Measurements from ENCODE around the gene GTF2IRD1.
A peak's percentile ranks its signal among the peaks of the same experiment; 100 is the strongest.

Gene GTF2IRD1

GRCh38 chr7:74405899-74406512 is 47.7 kb upstream of the GTF2IRD1 start:
- H4K91ac ChIP-seq (ENCODE audit: low read depth, low read length, poor library complexity) = no peak overlapping the region
- DNase-seq (ENCODE audit: low spot score) = no peak

GRCh38 chr7:74407958-74408357 is 45.7 kb upstream of the GTF2IRD1 start:
- Histone ChIP-seq H3K4me3 (ENCODE audit: low read length in 2 of 2) (no peak overlapping the region), H3K4me2 (ENCODE audit: insufficient read depth, low read length, poor library complexity, severe bottlenecking) (no peak overlapping the region), H2AFZ (ENCODE audit: low read length) (no peak overlapping the region), H2BK12ac (ENCODE audit: low read length) (no peak overlapping the region), H2BK15ac (ENCODE audit: low read length) (no peak overlapping the region), H4K91ac (ENCODE audit: low read depth, low read length, poor library complexity) (no peak overlapping the region), H2AK5ac (ENCODE audit: low read depth, low read length) (no peak overlapping the region), H3K79me1 (ENCODE audit: low read depth, low read length) (no peaks in the 10 kb centered on the region), H3K27me3 (ENCODE audit: control insufficient read depth in 3 of 3, insufficient read depth in 3 of 3, low read depth in 1 of 3, low read length in 3 of 3) (no peaks in the 10 kb centered on the region), H3K23ac (ENCODE audit: low read depth, low read length, poor library complexity) (no peak overlapping the region), H3K9me3 (replicated peaks in 1 of 2; ENCODE audit: control insufficient read depth in 2 of 2, insufficient read depth in 1 of 2, low read depth in 1 of 2, low read length in 2 of 2) (no peaks in the 10 kb centered on the region), H3K36me3 (replicated peaks in 1 of 2; ENCODE audit: control insufficient read depth in 2 of 2, insufficient read depth in 2 of 2, low read length in 2 of 2) (peaks cover 7 to 26% of the 10 kb centered on the region in 2 donors), H3K4ac (ENCODE audit: low read length) (no peak overlapping the region), H4K8ac (ENCODE audit: low read depth, low read length) (no peak overlapping the region), H3K4me1 (ENCODE audit: control insufficient read depth in 2 of 2, insufficient read depth in 1 of 2, low read depth in 1 of 2, low read length in 2 of 2) (no peaks in the 10 kb centered on the region), H3K9ac (ENCODE audit: low read depth, low read length, poor library complexity) (no peak overlapping the region), H3K18ac (ENCODE audit: low read length) (no peak overlapping the region), H2BK120ac (ENCODE audit: low read depth, low read length) (no peak overlapping the region), H3K27ac (replicated peaks; ENCODE audit: low read length) (no peak overlapping the region), H3K14ac (ENCODE audit: low read length) (no peak overlapping the region), H2BK5ac (ENCODE audit: low read length) (no peak overlapping the region)
- DNase-seq (ENCODE audit: low spot score) = no peak
- WGBS, 2 donors (ENCODE audit: extremely low coverage in 2 of 2, insufficient read length in 2 of 2, insufficient replicate concordance in 1 of 2) = no CpG with 5 or more reads among the region's 4 CpGs

More at GRCh38 chr7:74405899-74406512, 47.7 kb upstream of the GTF2IRD1 start:
- Histone ChIP-seq H3K36me3 (replicated peaks in 1 of 2; ENCODE audit: control insufficient read depth in 2 of 2, insufficient read depth in 2 of 2, low read length in 2 of 2) (peaks cover 12 to 40% of the 10 kb centered on the region in 2 donors), H3K4me2 (ENCODE audit: insufficient read depth, low read length, poor library complexity, severe bottlenecking) (no peak overlapping the region), H3K4me3 (ENCODE audit: low read length in 2 of 2) (no peak overlapping the region), H2AK5ac (ENCODE audit: low read depth, low read length) (no peak overlapping the region), H3K9ac (ENCODE audit: low read depth, low read length, poor library complexity) (no peak overlapping the region), H3K14ac (ENCODE audit: low read length) (no peak overlapping the region), H3K18ac (ENCODE audit: low read length) (peak overlapping the region; percentile 76), H2BK5ac (ENCODE audit: low read length) (no peak overlapping the region), H3K9me3 (replicated peaks in 1 of 2; ENCODE audit: control insufficient read depth in 2 of 2, insufficient read depth in 1 of 2, low read depth in 1 of 2, low read length in 2 of 2) (no peaks in the 10 kb centered on the region), H2BK12ac (ENCODE audit: low read length) (no peak overlapping the region), H3K23ac (ENCODE audit: low read depth, low read length, poor library complexity) (peak overlapping the region; percentile 34), H2AFZ (ENCODE audit: low read length) (no peak overlapping the region), H2BK15ac (ENCODE audit: low read length) (no peak overlapping the region), H4K8ac (ENCODE audit: low read depth, low read length) (no peak overlapping the region), H3K4ac (ENCODE audit: low read length) (no peak overlapping the region), H3K27me3 (ENCODE audit: control insufficient read depth in 3 of 3, insufficient read depth in 3 of 3, low read depth in 1 of 3, low read length in 3 of 3) (no peaks in the 10 kb centered on the region), H2BK120ac (ENCODE audit: low read depth, low read length) (no peak overlapping the region), H3K79me1 (ENCODE audit: low read depth, low read length) (no peaks in the 10 kb centered on the region), H3K4me1 (ENCODE audit: control insufficient read depth in 2 of 2, insufficient read depth in 1 of 2, low read depth in 1 of 2, low read length in 2 of 2) (no peaks in the 10 kb centered on the region), H3K27ac (replicated peaks; ENCODE audit: low read length) (no peak overlapping the region)
- no CpG with 5 or more reads among the region's 20 CpGs for WGBS, 2 donors (ENCODE audit: extremely low coverage in 2 of 2, insufficient read length in 2 of 2, insufficient replicate concordance in 1 of 2)

- Histone ChIP-seq H4K8ac (ENCODE audit: low read depth, low read length) (no peak overlapping the region), H2BK5ac (ENCODE audit: low read length) (no peak overlapping the region), H3K9ac (ENCODE audit: low read depth, low read length, poor library complexity) (no peak overlapping the region), H2AFZ (ENCODE audit: low read length) (no peak overlapping the region), H2AK5ac (ENCODE audit: low read depth, low read length) (no peak overlapping the region), H3K4me1 (ENCODE audit: control insufficient read depth in 2 of 2, insufficient read depth in 1 of 2, low read depth in 1 of 2, low read length in 2 of 2) (no peaks in the 10 kb centered on the region), H3K36me3 (replicated peaks in 1 of 2; ENCODE audit: control insufficient read depth in 2 of 2, insufficient read depth in 2 of 2, low read length in 2 of 2) (peaks cover 2 to 14% of the 10 kb centered on the region in 2 donors), H3K27me3 (ENCODE audit: control insufficient read depth in 3 of 3, insufficient read depth in 3 of 3, low read depth in 1 of 3, low read length in 3 of 3) (no peaks in the 10 kb centered on the region), H3K27ac (replicated peaks; ENCODE audit: low read length) (no peak overlapping the region), H3K79me1 (ENCODE audit: low read depth, low read length) (no peaks in the 10 kb centered on the region), H2BK12ac (ENCODE audit: low read length) (no peak overlapping the region), H3K4me3 (ENCODE audit: low read length in 2 of 2) (no peak overlapping the region), H2BK120ac (ENCODE audit: low read depth, low read length) (no peak overlapping the region), H3K4ac (ENCODE audit: low read length) (no peak overlapping the region), H3K9me3 (replicated peaks in 1 of 2; ENCODE audit: control insufficient read depth in 2 of 2, insufficient read depth in 1 of 2, low read depth in 1 of 2, low read length in 2 of 2) (no peaks in the 10 kb centered on the region), H3K14ac (ENCODE audit: low read length) (no peak overlapping the region), H3K23ac (ENCODE audit: low read depth, low read length, poor library complexity) (no peak overlapping the region), H3K18ac (ENCODE audit: low read length) (no peak overlapping the region), H3K4me2 (ENCODE audit: insufficient read depth, low read length, poor library complexity, severe bottlenecking) (no peak overlapping the region), H2BK15ac (ENCODE audit: low read length) (no peak overlapping the region), H4K91ac (ENCODE audit: low read depth, low read length, poor library complexity) (no peak overlapping the region)
- WGBS, 2 donors (ENCODE audit: extremely low coverage in 2 of 2, insufficient read length in 2 of 2, insufficient replicate concordance in 1 of 2) = no CpG with 5 or more reads among the region's 7 CpGs
- no peak for DNase-seq (ENCODE audit: low spot score)
Measured at GRCh38 chr7:74409571-74409970, 44.1 kb upstream of the GTF2IRD1 start.

GRCh38 chr7:74410772-74411171 is 42.9 kb upstream of the GTF2IRD1 start:
- H3K27ac ChIP-seq (replicated peaks; ENCODE audit: low read length) = no peak overlapping the region
- no peak overlapping the region for H3K14ac ChIP-seq (ENCODE audit: low read length)
- no peak overlapping the region for H3K4me3 ChIP-seq (ENCODE audit: low read length in 2 of 2)
- no peak overlapping the region for H2AK5ac ChIP-seq (ENCODE audit: low read depth, low read length)
- H3K23ac ChIP-seq (ENCODE audit: low read depth, low read length, poor library complexity) = no peak overlapping the region
- no peak overlapping the region for H3K18ac ChIP-seq (ENCODE audit: low read length)
- H2BK120ac ChIP-seq (ENCODE audit: low read depth, low read length) = no peak overlapping the region
- no peak overlapping the region for H2BK12ac ChIP-seq (ENCODE audit: low read length)
- no peaks in the 10 kb centered on the region for H3K4me1 ChIP-seq (ENCODE audit: control insufficient read depth in 2 of 2, insufficient read depth in 1 of 2, low read depth in 1 of 2, low read length in 2 of 2)
- DNase-seq (ENCODE audit: low spot score) = no peak
- H2AFZ ChIP-seq (ENCODE audit: low read length) = no peak overlapping the region
- WGBS, 2 donors (ENCODE audit: extremely low coverage in 2 of 2, insufficient read length in 2 of 2, insufficient replicate concordance in 1 of 2) = no CpG with 5 or more reads among the region's 2 CpGs
- H3K36me3 ChIP-seq (replicated peaks in 1 of 2; ENCODE audit: control insufficient read depth in 2 of 2, insufficient read depth in 2 of 2, low read length in 2 of 2) = peaks cover 0 to 4% of the 10 kb centered on the region in 2 donors
- H4K91ac ChIP-seq (ENCODE audit: low read depth, low read length, poor library complexity) = no peak overlapping the region
- no peak overlapping the region for H3K9ac ChIP-seq (ENCODE audit: low read depth, low read length, poor library complexity)
- no peaks in the 10 kb centered on the region for H3K9me3 ChIP-seq (replicated peaks in 1 of 2; ENCODE audit: control insufficient read depth in 2 of 2, insufficient read depth in 1 of 2, low read depth in 1 of 2, low read length in 2 of 2)
- H2BK15ac ChIP-seq (ENCODE audit: low read length) = no peak overlapping the region
- no peaks in the 10 kb centered on the region for H3K79me1 ChIP-seq (ENCODE audit: low read depth, low read length)
- H3K4ac ChIP-seq (ENCODE audit: low read length) = no peak overlapping the region
- H3K27me3 ChIP-seq (ENCODE audit: control insufficient read depth in 3 of 3, insufficient read depth in 3 of 3, low read depth in 1 of 3, low read length in 3 of 3) = no peaks in the 10 kb centered on the region
- no peak overlapping the region for H4K8ac ChIP-seq (ENCODE audit: low read depth, low read length)
- H2BK5ac ChIP-seq (ENCODE audit: low read length) = no peak overlapping the region
- no peak overlapping the region for H3K4me2 ChIP-seq (ENCODE audit: insufficient read depth, low read length, poor library complexity, severe bottlenecking)

Data from neuronal stem cell (in vitro differentiated cells).